Endodermal cell (in vitro differentiated cells): ENCODE results near the gene VASP. TPM values are rescaled to one million over a fixed set of nuclear protein-coding genes. Genes with fewer than 3 reads are reported as not detected.

ENCODE experiments used
- DNase-seq: peaks from one replicate; pipeline ENCODE4 v3.0.0-alpha.2; 2017
- H3K27ac ChIP-seq: 2 replicates; pipeline ENCODE4 v1.5.1; 2013; ENCODE audit warnings: mild to moderate bottlenecking, low read depth, low read length, moderate library complexity
- H3K27me3 ChIP-seq: 2 replicates; pipeline ENCODE4 v1.6.1; 2013; ENCODE audit warnings: mild to moderate bottlenecking, low read length, moderate library complexity; ENCODE audit not compliant: insufficient read depth, control insufficient read depth, poor library complexity, severe bottlenecking
- H3K36me3 ChIP-seq: 2 replicates; pipeline ENCODE4 v1.7.0; 2013; ENCODE audit warnings: mild to moderate bottlenecking, low read length, moderate library complexity; ENCODE audit not compliant: control insufficient read depth, insufficient read depth
- H3K4me1 ChIP-seq: one replicate; pipeline ENCODE4 v1.7.0; 2013; ENCODE audit warnings: low read length; ENCODE audit not compliant: control insufficient read depth, insufficient read depth
- H3K4me3 ChIP-seq: 2 replicates; pipeline ENCODE4 v1.5.1; 2013; ENCODE audit warnings: mild to moderate bottlenecking, low read length, moderate library complexity
- H3K9ac ChIP-seq: 2 replicates; pipeline ENCODE4 v1.6.1; 2013; ENCODE audit warnings: mild to moderate bottlenecking, low read length, moderate library complexity; ENCODE audit not compliant: poor library complexity, severe bottlenecking; ENCODE audit errors: extremely low read depth
- H3K9me3 ChIP-seq: 2 replicates; pipeline ENCODE4 v1.6.1; 2013; ENCODE audit warnings: mild to moderate bottlenecking, low read length, moderate library complexity; ENCODE audit not compliant: control insufficient read depth
- H3K27ac Mint-ChIP-seq: 2 replicates; pipeline ENCODE4 v1.8.0; 2020; ENCODE audit warnings: mixed read lengths
- H3K27me3 Mint-ChIP-seq: 2 replicates; pipeline ENCODE4 v1.8.0; 2021; ENCODE audit warnings: mild to moderate bottlenecking, mixed read lengths; ENCODE audit not compliant: insufficient read depth
- H3K36me3 Mint-ChIP-seq: 2 replicates; pipeline ENCODE4 v1.8.0; 2020; ENCODE audit warnings: low read depth, mixed read lengths
- H3K4me1 Mint-ChIP-seq: 2 replicates; pipeline ENCODE4 v1.8.0; 2020; ENCODE audit warnings: mixed read lengths
- H3K4me3 Mint-ChIP-seq: 2 replicates; pipeline ENCODE4 v1.8.0; 2020; ENCODE audit warnings: mild to moderate bottlenecking, moderate library complexity, mixed read lengths
- H3K9me3 Mint-ChIP-seq: 2 replicates; pipeline ENCODE4 v1.8.0; 2020; ENCODE audit warnings: mild to moderate bottlenecking, mixed read lengths
- CTCF ChIP-seq: fragments of 200-600 bp; sonication (generic); conservative IDR thresholded peaks from 2 replicates; pipeline ENCODE4 v1.5.0; 2021; ENCODE audit warnings: antibody characterized with exemption, mild to moderate bottlenecking
- WGBS, 2 experiments: methylation state at CpG; one replicate each; pipeline versions ENCODE4 v1.1.5 to v1.1.7; 2013; ENCODE audit warnings: missing lambda C conversion rate in 2 of 2, mixed read lengths in 1 of 2; ENCODE audit not compliant: insufficient coverage in 1 of 2, insufficient read length in 1 of 2; 5-methylcytosine and 5-hydroxymethylcytosine counted together
- total RNA-seq, 2 donors: library from RNA; stranded (reverse); fragmentation: NEBNext Ultra II Directional in 1 of 2; extraction: Animal tissue kit (Norgen Biotek cat#: 25700) in 1 of 2; gene quantifications; 2 replicates in 1 of 2; 3 replicates in 1 of 2; pipeline ENCODE4 v1.2.1, GENCODE V29; 2021

Gene VASP
- total RNA-seq, 2 donors from 2014 or later: 134 to 144 TPM

GRCh38 chr19:45495178-45495577, 12.1 kb upstream of the VASP start:
- Histone ChIP-seq H3K4me1 (no peaks in the 10 kb centered on the region), H3K4me3 (no peak overlapping the region), H3K36me3 (peaks cover 9% of the 10 kb centered on the region), H3K27ac (no peak overlapping the region), H3K27me3 (peaks cover 26% of the 10 kb centered on the region), H3K9me3 (no peaks in the 10 kb centered on the region), H3K9ac (no peak overlapping the region)
- Mint-ChIP-seq H3K4me3 (peak overlapping the region; percentile 46), H3K4me1 (peaks cover 16% of the 10 kb centered on the region), H3K36me3 (peaks cover 10% of the 10 kb centered on the region), H3K9me3 (no peaks in the 10 kb centered on the region), H3K27me3 (peaks cover 41% of the 10 kb centered on the region), H3K27ac (no peak overlapping the region)
- TF ChIP-seq CTCF: no peak
- no peak for DNase-seq
- 91 to 97% methylated on average over 5 of the region's 5 CpGs for WGBS, 2 experiments

- H3K27me3 ChIP-seq: peaks cover 28% of the 10 kb centered on the region
- no peaks in the 10 kb centered on the region for H3K9me3 ChIP-seq
- H3K9ac ChIP-seq: no peak overlapping the region
- H3K4me3 ChIP-seq: peak overlapping the region; percentile 85
- Mint-ChIP-seq H3K4me1 (peaks cover 16% of the 10 kb centered on the region), H3K9me3 (no peaks in the 10 kb centered on the region), H3K4me3 (peak overlapping the region; percentile 46), H3K27me3 (peaks cover 52% of the 10 kb centered on the region), H3K27ac (no peak overlapping the region), H3K36me3 (peaks cover 9% of the 10 kb centered on the region)
- no peak for TF ChIP-seq CTCF
- H3K36me3 ChIP-seq: peaks cover 9% of the 10 kb centered on the region
- H3K4me1 ChIP-seq: no peaks in the 10 kb centered on the region
- H3K27ac ChIP-seq: peak overlapping the region; percentile 83
- 0 to 3% methylated on average over 7 to 54 of the region's 54 CpGs for WGBS, 2 experiments
- peak; percentile 92 for DNase-seq
These were observed 10.8 kb upstream of the VASP start for GRCh38 chr19:45496349-45496953.

- H3K36me3 ChIP-seq: peaks cover 4% of the 10 kb centered on the region
- peak overlapping the region; percentile 22 for H3K4me3 Mint-ChIP-seq
- H3K27me3 Mint-ChIP-seq: peaks cover 54% of the 10 kb centered on the region
- H3K9ac ChIP-seq: no peak overlapping the region
- H3K4me3 ChIP-seq: peak overlapping the region; percentile 53
- WGBS, 2 experiments: 35 to 42% methylated on average over 16 of the region's 16 CpGs
- no peaks in the 10 kb centered on the region for H3K4me1 ChIP-seq
- no peak for TF ChIP-seq CTCF
- peaks cover 28% of the 10 kb centered on the region for H3K27me3 ChIP-seq
- no peaks in the 10 kb centered on the region for H3K9me3 Mint-ChIP-seq
- no peak overlapping the region for H3K27ac Mint-ChIP-seq
- peaks cover 7% of the 10 kb centered on the region for H3K36me3 Mint-ChIP-seq
- H3K4me1 Mint-ChIP-seq: peaks cover 14% of the 10 kb centered on the region
- no peak overlapping the region for H3K27ac ChIP-seq
- no peaks in the 10 kb centered on the region for H3K9me3 ChIP-seq
- peak; percentile 73 for DNase-seq
These were observed 9.5 kb upstream of the VASP start for GRCh38 chr19:45497791-45498190.
